Measurements from ENCODE around the gene SLC35F2. TPM values are rescaled to one million over a fixed set of nuclear protein-coding genes. Genes with fewer than 3 reads are reported as not detected.

The SLC35F2 gene
- total RNA-seq, 2 donors from 2014 or later: 26.3 to 31.9 TPM

- Histone ChIP-seq H3K4me1 (no peaks in the 10 kb centered on the region), H3K4me3 (no peak overlapping the region), H3K9me3 (no peaks in the 10 kb centered on the region), H3K27me3 (no peaks in the 10 kb centered on the region), H3K36me3 (no peaks in the 10 kb centered on the region), H3K9ac (ENCODE audit: low read depth in 2 of 2, low read length in 2 of 2) (no peak overlapping the region), H3K27ac (no peak overlapping the region)
- no peak for TF ChIP-seq CTCF (IDR thresholded peaks at IDR 0.05)
- DNase-seq: no peak
- intact Hi-C loops (cut with DNase I): no loop called here
Measured at GRCh38 chr11:107747622-107748021, 111.0 kb downstream of the SLC35F2 start.

- DNase-seq: no peak
- Histone ChIP-seq H3K4me1 (no peaks in the 10 kb centered on the region), H3K27me3 (no peaks in the 10 kb centered on the region), H3K27ac (no peak overlapping the region), H3K9me3 (no peaks in the 10 kb centered on the region), H3K9ac (ENCODE audit: low read depth in 2 of 2, low read length in 2 of 2) (no peak overlapping the region), H3K4me3 (no peak overlapping the region), H3K36me3 (no peaks in the 10 kb centered on the region)
- no peak for TF ChIP-seq CTCF (IDR thresholded peaks at IDR 0.05)
- intact Hi-C loops (cut with DNase I): loop anchor here (5.0 kb wide), 1 partner anchor 153 kb away; no protein-coding TSS in a partner anchor
Measured at GRCh38 chr11:107744736-107745135, 113.9 kb downstream of the SLC35F2 start.

DNA sequence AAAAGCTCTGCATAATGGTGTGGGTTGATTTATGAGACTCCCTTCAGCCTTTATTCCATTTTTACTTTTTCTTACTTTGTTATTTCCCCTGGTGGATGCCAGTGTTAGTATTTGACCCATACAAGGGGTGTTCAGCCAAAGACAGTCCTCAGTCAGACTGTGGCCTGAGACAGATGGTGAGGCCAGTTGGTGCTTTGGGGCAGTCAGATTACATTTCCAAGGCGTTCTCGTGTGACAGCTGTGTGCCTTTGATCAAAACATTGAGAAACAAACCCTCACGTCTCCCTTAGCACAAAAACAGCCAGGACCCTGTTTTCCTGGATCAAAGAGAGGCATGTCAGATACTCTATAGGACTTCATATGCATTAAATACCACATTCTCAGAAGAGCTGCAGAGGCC lies 115.4 kb downstream of the SLC35F2 start:
- Histone ChIP-seq H3K27me3 (no peaks in the 10 kb centered on the region), H3K27ac (no peak overlapping the region), H3K9me3 (no peaks in the 10 kb centered on the region), H3K4me1 (no peaks in the 10 kb centered on the region), H3K4me3 (no peak overlapping the region), H3K9ac (ENCODE audit: low read depth in 2 of 2, low read length in 2 of 2) (no peak overlapping the region), H3K36me3 (no peaks in the 10 kb centered on the region)
- DNase-seq: no peak
- intact Hi-C loops (cut with DNase I): loop anchor here (5.0 kb wide), 1 partner anchor 154 kb away; no protein-coding TSS in a partner anchor
- no peak for TF ChIP-seq CTCF (IDR thresholded peaks at IDR 0.05)

DNA sequence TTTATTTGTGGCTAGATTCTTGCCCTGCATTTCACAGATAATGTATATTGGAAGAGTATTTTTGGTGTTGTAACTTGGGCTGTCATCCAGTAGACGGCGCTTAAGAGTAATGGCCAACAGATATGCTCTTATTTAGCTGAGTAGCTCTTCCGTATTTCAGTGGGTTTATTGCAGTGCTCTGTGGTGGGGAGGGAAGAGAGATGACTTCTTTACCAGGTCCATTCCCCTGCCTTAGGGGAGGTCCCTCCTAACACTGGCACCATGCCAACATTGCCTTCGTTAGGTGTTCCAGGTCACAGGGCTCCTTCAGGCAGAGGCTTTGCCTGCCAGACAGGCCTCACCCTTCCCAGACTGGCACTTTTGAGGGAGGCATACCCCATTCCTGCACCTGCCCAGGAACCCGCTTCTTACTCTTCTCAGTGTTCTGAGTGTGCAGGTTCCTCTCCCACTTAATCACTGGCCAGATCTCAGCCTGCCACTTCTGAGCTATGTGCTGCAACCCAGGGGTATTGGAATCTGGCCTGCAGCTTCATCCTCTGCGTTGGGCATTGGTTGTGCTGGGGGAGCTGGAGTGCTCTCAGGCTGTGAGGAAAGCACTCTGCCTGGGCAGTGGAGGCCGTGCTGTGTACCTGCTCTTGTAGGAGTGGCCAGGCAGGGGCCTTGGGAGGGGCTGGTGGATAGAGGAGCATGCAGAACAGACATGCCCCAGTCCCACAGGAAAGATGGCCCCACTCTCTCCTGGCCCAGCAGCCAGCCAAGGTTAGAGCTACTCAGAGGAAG lies 117.4 kb downstream of the SLC35F2 start:
- Histone ChIP-seq H3K4me1 (no peaks in the 10 kb centered on the region), H3K4me3 (no peak overlapping the region), H3K9ac (ENCODE audit: low read depth in 2 of 2, low read length in 2 of 2) (no peak overlapping the region), H3K9me3 (no peaks in the 10 kb centered on the region), H3K27ac (no peak overlapping the region), H3K27me3 (no peaks in the 10 kb centered on the region), H3K36me3 (no peaks in the 10 kb centered on the region)
- TF ChIP-seq CTCF (IDR thresholded peaks at IDR 0.05): peak; percentile 62
- no peak for DNase-seq
- intact Hi-C loops (cut with DNase I): loop anchor here (5.0 kb wide), 1 partner anchor 156 kb away; no protein-coding TSS in a partner anchor

Other genes with a start within 250 kb of the SLC35F2 start
- gene SLN, start 146.7 kb downstream of the SLC35F2 start, total RNA-seq: not detected
- gene RAB39A, start 69.7 kb upstream of the SLC35F2 start, total RNA-seq: 1 to 10 TPM in 1 of 2 donors, under 1 TPM in 1; 0.77 to 1.2 TPM
- gene CUL5, start 150.1 kb upstream of the SLC35F2 start, total RNA-seq: 10 to 100 TPM; 26.1 to 28.0 TPM

All from colonic mucosa (tissue), 4 donors.